ENCODE data around the gene GPR35. TPM values are rescaled to one million over a fixed set of nuclear protein-coding genes. Genes with fewer than 3 reads are reported as not detected.

The GPR35 gene, protein sequence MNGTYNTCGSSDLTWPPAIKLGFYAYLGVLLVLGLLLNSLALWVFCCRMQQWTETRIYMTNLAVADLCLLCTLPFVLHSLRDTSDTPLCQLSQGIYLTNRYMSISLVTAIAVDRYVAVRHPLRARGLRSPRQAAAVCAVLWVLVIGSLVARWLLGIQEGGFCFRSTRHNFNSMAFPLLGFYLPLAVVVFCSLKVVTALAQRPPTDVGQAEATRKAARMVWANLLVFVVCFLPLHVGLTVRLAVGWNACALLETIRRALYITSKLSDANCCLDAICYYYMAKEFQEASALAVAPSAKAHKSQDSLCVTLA
- 10 to 100 TPM; 19.2 to 19.3 TPM for total RNA-seq

DNA sequence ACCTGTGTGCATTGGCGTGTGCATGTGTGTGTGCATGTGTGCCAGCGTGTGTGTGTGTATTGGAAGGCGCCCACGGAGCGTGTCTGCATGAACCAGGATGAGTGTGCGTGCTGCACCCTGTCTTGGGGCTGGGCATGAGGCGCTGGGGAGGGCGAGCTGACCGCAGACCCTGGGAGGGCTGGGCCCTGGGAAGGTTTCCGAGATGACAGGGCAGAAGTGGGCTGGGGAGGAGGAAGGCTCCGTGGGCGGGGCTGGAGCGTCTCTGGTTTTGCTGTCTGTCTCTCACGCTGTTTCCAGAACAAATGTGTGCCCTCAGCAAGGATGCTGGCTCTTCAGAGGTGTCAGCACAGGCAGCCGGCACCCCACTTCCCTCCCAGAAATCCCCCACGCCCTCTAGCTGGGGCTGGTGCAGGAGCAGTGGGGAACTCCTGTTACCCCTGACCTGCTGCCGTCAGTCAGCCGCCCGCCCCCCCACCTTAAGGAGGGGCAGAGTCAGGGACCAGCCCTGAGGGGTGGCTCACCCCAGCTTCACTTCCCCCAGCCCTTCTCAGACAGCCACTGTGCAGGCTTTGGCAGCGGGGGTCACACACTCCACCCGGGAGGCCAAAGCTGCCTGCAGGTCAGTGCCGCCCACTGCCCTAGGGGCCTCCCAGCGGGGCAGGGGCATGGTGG lies at the start of gene GPR35:
Gene GPR35, plus strand, starts transcription at position 531 of the 672 bp plus-strand sequence. CDS start 4,473 bp downstream, outside the sequence.
- Mint-ChIP-seq H3K36me3 (peaks cover 3% of the 10 kb centered on the region), H3K27ac (peak within 1 kb of the TSS; percentile 100), H3K4me3 (peak within 1 kb of the TSS; percentile 83), H3K27me3 (no peaks in the 10 kb centered on the region), H3K9me3 (no peaks in the 10 kb centered on the region), H3K4me1 (peaks cover 49% of the 10 kb centered on the region)
- peak; percentile 82 for DNase-seq
- POLR2A ChIA-PET, result interaction anchor here (0.8 to 4.9 kb wide), 9 partner anchors 8 to 64 kb away, joined by 3 to 48 read pairs (median 5); partner anchors contain the start of gene CAPN10
- ATAC-seq (ENCODE audit: low read depth), result peak; percentile 59

DNA sequence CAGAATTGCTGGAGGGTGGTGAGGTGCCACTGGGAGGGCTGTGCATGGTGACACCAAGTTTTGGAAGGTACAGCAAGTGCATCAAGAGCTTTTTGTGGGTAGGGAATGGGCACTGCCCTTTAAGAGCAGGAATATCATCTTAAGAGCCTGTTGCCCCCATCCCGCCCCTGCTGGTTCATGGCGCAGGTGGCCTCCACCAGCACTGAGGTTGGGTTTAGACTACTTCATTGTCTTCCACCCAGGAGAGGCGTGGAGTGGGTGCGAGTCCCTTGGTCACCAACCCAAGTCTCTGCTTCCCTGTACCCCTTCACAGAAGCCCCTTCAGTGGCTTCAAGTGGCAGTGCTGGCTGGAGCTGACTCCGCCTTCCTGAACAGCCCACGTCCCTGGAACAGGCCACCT lies 49.2 kb upstream of the GPR35 start:
- Mint-ChIP-seq H3K36me3 (peaks cover 13% of the 10 kb centered on the region), H3K9me3 (peaks cover 2% of the 10 kb centered on the region), H3K4me3 (no peak overlapping the region), H3K4me1 (peaks cover 18% of the 10 kb centered on the region), H3K27me3 (no peaks in the 10 kb centered on the region), H3K27ac (no peak overlapping the region)
- no peak for DNase-seq
- POLR2A ChIA-PET, result interaction anchor here (1.5 to 3.2 kb wide), 2 partner anchors 10 to 11 kb away, joined by 4 to 17 read pairs; partner anchors contain the start of gene CAPN10
- no peak for ATAC-seq (ENCODE audit: low read depth)

DNA sequence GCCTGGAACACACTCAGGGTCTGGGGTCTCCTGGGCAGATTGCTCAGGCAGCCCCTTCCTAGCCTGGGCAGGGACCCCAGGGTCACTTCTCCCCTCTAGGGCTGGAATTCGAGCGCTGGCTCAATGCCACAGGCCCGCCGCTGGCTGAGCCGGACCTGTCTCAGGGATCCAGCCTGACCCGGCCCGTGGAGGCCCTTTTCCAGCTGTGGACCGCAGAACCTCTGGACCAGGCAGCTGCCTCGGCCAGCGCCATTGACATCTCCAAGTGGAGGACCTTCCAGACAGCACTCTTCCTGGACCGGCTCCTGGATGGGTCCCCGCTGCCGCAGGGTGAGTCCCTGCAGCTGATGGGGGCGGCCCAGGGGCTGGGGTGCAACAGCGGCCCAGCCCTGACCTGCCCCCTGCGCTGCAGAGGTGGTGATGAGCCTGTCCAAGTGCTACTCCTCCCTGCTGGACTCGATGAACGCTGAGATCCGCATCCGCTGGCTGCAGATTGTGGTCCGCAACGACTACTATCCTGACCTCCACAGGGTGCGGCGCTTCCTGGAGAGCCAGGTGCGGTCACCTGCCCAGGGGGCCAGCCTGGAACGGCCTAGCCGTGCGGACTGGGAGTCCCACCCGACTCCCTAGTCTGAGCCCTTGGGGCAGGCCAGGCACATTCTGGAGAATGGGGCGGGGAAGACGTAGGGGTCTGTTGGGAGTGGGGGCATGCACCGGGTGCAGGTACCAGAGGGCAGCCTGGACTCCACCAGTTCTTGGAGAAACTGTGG lies 48.7 kb upstream of the GPR35 start:
- H3K4me3 Mint-ChIP-seq, result no peak overlapping the region
- ATAC-seq (ENCODE audit: low read depth) (no peak), DNase-seq (no peak)
- POLR2A ChIA-PET, result interaction anchor here (0.8 to 3.2 kb wide), 3 partner anchors 8 to 11 kb away, joined by 4 to 17 read pairs (median 4); partner anchors contain the start of genes CAPN10 and RNPEPL1
- peaks cover 14% of the 10 kb centered on the region for H3K36me3 Mint-ChIP-seq
- peaks cover 14% of the 10 kb centered on the region for H3K4me1 Mint-ChIP-seq
- no peak overlapping the region for H3K27ac Mint-ChIP-seq
- peaks cover 2% of the 10 kb centered on the region for H3K9me3 Mint-ChIP-seq
- H3K27me3 Mint-ChIP-seq, result no peaks in the 10 kb centered on the region

DNA sequence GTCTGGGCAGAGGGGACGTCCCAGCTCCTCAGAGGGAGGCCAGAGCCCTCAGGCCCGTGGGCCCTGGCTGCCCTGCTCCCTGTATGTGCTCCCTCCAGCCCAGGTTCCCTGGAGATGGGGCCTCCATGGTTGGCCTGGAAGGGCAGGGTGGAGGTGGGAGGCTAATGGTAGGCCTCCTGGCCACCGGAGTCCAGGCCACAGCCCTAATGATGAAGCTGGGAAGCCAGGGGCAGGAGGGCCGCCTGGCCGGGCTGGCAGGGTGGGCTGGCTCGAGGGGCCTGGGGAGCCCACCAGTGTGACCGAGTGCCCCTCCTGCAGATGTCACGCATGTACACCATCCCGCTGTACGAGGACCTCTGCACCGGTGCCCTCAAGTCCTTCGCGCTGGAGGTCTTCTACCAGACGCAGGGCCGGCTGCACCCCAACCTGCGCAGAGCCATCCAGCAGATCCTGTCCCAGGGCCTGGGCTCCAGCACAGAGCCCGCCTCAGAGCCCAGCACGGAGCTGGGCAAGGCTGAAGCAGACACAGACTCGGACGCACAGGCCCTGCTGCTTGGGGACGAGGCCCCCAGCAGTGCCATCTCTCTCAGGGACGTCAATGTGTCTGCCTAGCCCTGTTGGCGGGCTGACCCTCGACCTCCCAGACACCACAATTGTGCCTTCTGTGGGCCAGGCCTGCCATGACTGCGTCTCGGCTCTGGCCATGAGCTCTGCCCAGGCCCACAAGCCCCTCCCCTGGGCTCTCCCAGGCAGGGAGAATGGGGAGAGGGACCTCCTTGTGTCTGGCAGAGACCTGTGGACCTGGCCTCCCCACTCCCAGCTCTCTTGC lies 47.8 kb upstream of the GPR35 start:
- H3K27me3 Mint-ChIP-seq, result no peaks in the 10 kb centered on the region
- peaks cover 19% of the 10 kb centered on the region for H3K4me1 Mint-ChIP-seq
- POLR2A ChIA-PET, result interaction anchor here (0.8 to 3.2 kb wide), 3 partner anchors 9 to 12 kb away, joined by 4 to 17 read pairs (median 4); partner anchors contain the start of genes CAPN10 and RNPEPL1
- ATAC-seq (ENCODE audit: low read depth) (no peak), DNase-seq (no peak)
- peaks cover 18% of the 10 kb centered on the region for H3K36me3 Mint-ChIP-seq
- no peak overlapping the region for H3K27ac Mint-ChIP-seq
- no peak overlapping the region for H3K4me3 Mint-ChIP-seq
- H3K9me3 Mint-ChIP-seq, result peaks cover 2% of the 10 kb centered on the region

DNA sequence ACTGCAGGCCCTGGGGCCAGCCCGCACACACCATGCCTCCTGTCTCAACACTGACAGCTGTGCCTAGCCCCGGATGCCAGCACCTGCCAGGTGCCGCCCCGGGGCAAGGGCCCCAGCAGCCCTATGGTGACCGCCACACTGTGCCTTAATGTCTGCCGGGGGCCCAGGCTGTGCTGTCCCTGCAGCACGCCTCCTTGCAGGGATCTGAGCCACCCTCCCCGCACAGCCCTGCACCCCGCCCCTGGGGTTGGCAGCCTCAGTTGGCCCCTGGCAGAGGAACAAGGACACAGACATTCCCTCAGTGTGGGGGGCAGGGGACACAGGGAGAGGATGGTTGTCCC lies 47.2 kb upstream of the GPR35 start:
- no peak for ATAC-seq (ENCODE audit: low read depth)
- Mint-ChIP-seq H3K27me3 (no peaks in the 10 kb centered on the region), H3K4me3 (no peak overlapping the region), H3K36me3 (peaks cover 18% of the 10 kb centered on the region), H3K4me1 (peaks cover 19% of the 10 kb centered on the region), H3K9me3 (peaks cover 2% of the 10 kb centered on the region), H3K27ac (no peak overlapping the region)
- DNase-seq, result no peak
- POLR2A ChIA-PET, result interaction anchor here (1.5 to 3.2 kb wide), 2 partner anchors 9 to 12 kb away, joined by 4 to 17 read pairs; partner anchors contain the start of gene RNPEPL1

DNA sequence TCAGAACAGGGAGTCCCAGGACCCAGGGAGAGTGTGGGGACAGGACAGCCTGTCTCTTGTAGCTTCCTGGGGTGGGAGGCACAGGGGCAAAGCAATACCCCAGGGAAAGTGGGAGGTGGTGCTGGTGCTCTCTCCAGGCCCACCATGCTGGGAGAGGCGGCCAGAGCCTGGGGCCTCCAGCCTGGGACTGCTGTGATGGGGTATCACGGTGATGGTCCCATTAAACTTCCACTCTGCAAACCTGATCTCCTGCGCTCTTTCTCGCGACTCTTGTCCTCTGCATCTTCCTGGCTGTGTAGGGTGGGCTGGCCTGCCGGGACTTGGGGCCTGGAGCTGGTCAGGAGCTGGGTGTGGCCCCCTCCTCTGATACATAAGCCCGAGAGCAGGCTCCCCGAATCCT lies 46.8 kb upstream of the GPR35 start:
- Mint-ChIP-seq H3K27ac (no peak overlapping the region), H3K4me1 (peaks cover 19% of the 10 kb centered on the region), H3K9me3 (peaks cover 2% of the 10 kb centered on the region), H3K36me3 (peaks cover 18% of the 10 kb centered on the region), H3K4me3 (no peak overlapping the region), H3K27me3 (no peaks in the 10 kb centered on the region)
- POLR2A ChIA-PET, result interaction anchor here (1.5 to 3.2 kb wide), 2 partner anchors 10 to 13 kb away, joined by 4 to 17 read pairs; partner anchors contain the start of gene RNPEPL1
- no peak for DNase-seq
- ATAC-seq (ENCODE audit: low read depth), result no peak

DNA sequence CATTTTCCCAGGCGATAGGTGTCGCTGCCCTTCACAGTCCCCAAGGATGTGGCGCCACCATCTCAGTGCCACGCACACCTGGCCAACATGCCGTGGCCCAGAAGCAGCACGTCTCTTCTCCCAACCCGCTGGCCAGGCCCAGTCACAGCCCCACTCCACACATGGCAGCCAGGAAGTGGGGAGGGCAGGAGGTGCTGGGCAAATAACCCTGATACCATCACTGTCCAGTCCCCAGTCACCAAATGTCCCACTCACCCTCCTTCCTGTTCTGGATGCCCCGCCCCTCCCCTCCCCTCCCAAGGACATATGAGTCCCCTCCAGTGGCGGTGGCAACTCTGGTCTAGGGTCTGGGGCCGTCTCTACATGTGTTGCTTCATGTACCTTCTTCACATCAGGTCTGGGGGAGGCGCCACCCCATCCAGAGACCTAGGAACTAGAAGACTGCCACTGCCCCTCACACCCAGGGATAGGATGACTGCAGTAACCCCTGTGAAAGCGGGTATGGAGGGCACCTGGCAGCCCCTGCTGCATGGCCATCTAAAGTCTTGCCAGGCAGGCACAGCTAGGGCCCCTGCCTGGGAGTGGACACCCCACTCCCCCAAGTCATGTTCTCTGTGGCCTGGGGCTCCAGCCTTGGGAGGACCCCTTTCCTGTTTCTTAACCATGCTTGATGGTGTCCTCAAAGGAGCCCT lies 46.1 kb upstream of the GPR35 start:
- H3K4me3 Mint-ChIP-seq, result no peak overlapping the region
- peak; percentile 10 for ATAC-seq (ENCODE audit: low read depth)

DNA sequence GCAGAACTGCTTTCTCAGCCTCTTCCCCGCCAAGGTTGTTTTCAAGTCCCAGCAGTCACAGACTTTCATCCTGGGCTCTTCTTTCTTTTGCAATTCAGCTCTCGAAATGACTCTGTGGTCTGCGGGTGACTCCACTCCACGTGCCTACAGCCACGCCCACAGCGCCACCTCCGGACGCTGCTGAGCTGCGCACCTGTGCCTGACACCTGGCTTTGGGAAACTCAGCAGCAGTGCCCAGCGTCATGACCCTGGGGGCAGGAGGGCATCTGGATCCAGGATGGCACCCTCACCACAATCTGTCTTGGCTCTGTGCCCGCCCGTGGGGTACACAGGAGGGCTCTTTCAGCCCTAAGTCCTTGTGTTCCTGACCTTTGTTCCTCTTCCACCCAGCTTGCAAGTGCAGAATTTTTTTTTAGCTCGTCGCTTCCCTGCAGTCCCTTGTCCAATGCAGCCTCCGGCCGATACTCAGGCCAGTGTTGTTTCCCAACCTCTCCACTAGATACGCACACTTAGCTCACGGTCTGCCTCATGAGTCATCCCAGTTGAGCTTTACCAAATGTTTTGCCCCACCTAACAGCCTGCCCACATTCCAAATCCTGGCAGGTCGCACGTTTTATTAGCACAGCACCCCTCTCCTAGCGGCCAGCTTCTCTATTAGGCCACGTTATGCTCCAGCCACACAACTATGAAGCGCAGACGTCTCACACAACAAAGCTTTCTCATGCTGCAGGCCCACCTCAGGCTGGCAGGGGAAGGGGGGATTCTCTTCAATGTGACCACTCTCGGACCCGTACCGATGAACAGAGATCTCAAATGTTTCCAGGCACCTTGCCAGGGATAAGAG lies 45.3 kb upstream of the GPR35 start:
- POLR2A ChIA-PET, result interaction anchor here (0.9 to 10.2 kb wide), 6 partner anchors 13 to 66 kb away, joined by 3 to 178 read pairs (median 4); partner anchors contain the start of genes GPR35 and RNPEPL1
- ATAC-seq (ENCODE audit: low read depth) (peak; percentile 69), DNase-seq (peak; percentile 74)
- H3K4me3 Mint-ChIP-seq, result no peak overlapping the region
- peak overlapping the region; percentile 69 for H3K27ac Mint-ChIP-seq
- H3K4me1 Mint-ChIP-seq, result peaks cover 28% of the 10 kb centered on the region
- peaks cover 2% of the 10 kb centered on the region for H3K9me3 Mint-ChIP-seq
- H3K36me3 Mint-ChIP-seq, result peaks cover 18% of the 10 kb centered on the region
- no peaks in the 10 kb centered on the region for H3K27me3 Mint-ChIP-seq

More for the DNA sequence above, 46.1 kb upstream of the GPR35 start:
- Mint-ChIP-seq H3K27ac (peak overlapping the region; percentile 69), H3K9me3 (peaks cover 2% of the 10 kb centered on the region), H3K4me1 (peaks cover 20% of the 10 kb centered on the region), H3K36me3 (peaks cover 18% of the 10 kb centered on the region), H3K27me3 (no peaks in the 10 kb centered on the region)
- POLR2A ChIA-PET, result interaction anchor here (0.9 to 10.2 kb wide), 7 partner anchors 13 to 65 kb away, joined by 3 to 178 read pairs (median 5); partner anchors contain the start of genes GPR35 and RNPEPL1
- DNase-seq, result no peak

DNA sequence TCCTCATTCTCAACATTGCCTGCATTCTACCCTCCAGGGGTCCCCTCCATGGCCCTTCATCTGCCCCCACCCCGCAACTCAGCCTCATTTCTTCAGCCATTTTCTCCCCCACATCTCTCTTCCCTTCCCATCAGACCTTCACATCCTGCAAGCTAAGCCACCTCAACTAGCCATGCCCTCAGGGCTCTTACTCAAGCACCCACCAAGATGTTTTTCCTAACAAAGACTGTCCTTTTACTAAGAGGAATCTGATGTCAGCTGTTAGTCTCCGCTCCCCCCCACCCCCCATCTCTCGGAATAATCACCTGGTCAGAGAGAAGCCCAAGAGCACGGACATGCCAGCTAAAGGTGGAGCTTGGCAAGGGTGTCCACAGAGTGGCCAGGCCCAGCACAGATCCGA lies 43.5 kb upstream of the GPR35 start:
- Mint-ChIP-seq H3K36me3 (peaks cover 19% of the 10 kb centered on the region), H3K4me1 (peaks cover 36% of the 10 kb centered on the region), H3K4me3 (no peak overlapping the region), H3K27me3 (no peaks in the 10 kb centered on the region), H3K27ac (no peak overlapping the region), H3K9me3 (peaks cover 2% of the 10 kb centered on the region)
- POLR2A ChIA-PET, result interaction anchor here (10.2 kb wide), 1 partner anchor 15 kb away, joined by 178 read pairs; the partner anchor contains the start of gene RNPEPL1
- no peak for ATAC-seq (ENCODE audit: low read depth)
- DNase-seq, result no peak

DNA sequence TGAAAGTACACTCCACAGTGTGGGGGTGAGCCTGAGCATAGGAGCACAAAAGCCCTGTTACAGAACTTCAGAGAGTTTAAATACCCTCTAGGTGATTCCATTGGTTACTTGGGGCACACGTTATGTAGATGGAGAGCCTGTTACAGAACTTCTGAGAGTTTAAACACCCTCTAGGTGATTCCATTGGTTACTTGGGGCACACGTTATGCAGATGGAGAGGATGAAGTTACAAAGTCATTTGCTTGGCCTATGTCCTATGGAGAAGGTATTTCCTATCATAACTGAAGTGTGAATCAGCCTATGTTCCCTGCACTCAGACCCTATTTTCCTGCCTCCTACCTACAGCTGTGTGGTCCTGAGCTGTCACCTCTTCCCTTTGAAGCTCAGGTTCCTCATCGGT lies 42.5 kb upstream of the GPR35 start:
- no peak for ATAC-seq (ENCODE audit: low read depth)
- no peak for DNase-seq
- H3K27ac Mint-ChIP-seq, result no peak overlapping the region
- POLR2A ChIA-PET, result interaction anchor here (10.2 kb wide), 1 partner anchor 16 kb away, joined by 178 read pairs; the partner anchor contains the start of gene RNPEPL1
- H3K27me3 Mint-ChIP-seq, result no peaks in the 10 kb centered on the region
- no peak overlapping the region for H3K4me3 Mint-ChIP-seq
- H3K9me3 Mint-ChIP-seq, result peaks cover 2% of the 10 kb centered on the region
- H3K36me3 Mint-ChIP-seq, result peaks cover 20% of the 10 kb centered on the region
- peaks cover 39% of the 10 kb centered on the region for H3K4me1 Mint-ChIP-seq

DNA sequence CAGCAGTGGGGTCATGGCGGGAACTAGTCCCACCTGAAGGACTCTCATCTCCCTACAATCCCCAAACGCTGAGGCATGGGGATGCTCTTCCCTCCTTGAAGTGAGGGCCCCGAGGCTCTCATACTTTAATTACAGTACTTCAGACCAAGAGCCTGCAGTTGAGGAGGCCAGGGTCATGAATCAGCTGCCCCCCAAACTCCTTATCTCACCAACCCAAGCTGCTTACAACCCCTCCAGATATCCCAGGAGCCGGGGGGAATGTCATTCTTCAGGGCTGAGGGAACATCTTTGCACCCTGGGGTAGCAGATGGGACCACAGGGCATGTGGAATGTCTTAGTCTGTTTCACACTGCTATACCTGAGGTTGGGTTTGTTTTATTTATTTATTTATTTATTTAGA lies 41.5 kb upstream of the GPR35 start:
- no peak for DNase-seq
- ATAC-seq (ENCODE audit: low read depth), result no peak
- Mint-ChIP-seq H3K36me3 (peaks cover 21% of the 10 kb centered on the region), H3K4me1 (peaks cover 48% of the 10 kb centered on the region), H3K4me3 (no peak overlapping the region), H3K9me3 (peaks cover 2% of the 10 kb centered on the region), H3K27me3 (no peaks in the 10 kb centered on the region), H3K27ac (no peak overlapping the region)
- POLR2A ChIA-PET, result interaction anchor here (10.2 kb wide), 1 partner anchor 17 kb away, joined by 178 read pairs; the partner anchor contains the start of gene RNPEPL1
